Limb (tissue), 2 donors: ENCODE results near the gene KDM2B.

Experiments
- DNase-seq, 2 donors: peaks; one replicate each; pipeline ENCODE4 v3.0.0-alpha.2; 2016; ENCODE audit errors: extremely low spot score in 2 of 2

KDM2B gene

DNA sequence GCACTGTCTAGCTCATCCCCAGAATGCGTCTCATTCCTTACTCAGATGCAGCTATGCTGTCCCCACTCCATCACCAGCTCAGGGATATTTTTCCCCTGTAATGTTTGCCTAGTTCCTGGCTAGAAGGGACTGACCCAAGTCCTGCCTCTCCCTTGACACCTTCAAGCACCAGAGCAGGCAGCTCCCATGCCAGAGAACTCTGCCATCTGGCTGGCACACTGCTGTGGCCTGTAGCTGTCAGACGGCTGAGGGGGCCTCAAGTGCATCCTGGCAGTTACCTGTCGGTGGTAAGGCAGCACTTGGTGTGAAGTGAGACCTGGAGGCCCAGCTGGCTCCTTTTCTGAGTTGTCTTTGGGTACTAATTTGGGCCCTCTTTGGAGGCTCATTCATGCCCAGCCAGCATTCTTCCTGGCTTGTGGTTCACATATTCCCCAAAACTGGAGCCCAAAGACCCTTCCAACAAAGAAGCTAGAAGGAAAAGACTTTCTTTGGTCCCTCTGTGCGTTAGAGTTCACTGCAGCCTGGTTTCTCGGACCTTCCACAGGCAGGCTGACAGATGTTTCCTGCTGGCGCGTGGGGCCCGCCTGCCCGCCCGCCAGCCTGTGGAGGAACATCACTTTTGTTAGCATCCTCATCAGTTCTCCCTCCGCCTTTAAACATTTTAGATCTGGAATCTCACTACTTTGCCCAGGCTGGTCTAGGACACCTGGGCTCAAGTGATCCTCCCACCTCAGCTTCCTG, 147.9 kb downstream of the KDM2B start:
- no peak for DNase-seq

- DNase-seq, result no peak
These were observed 149.9 kb downstream of the KDM2B start for GRCh38 chr12:121430833-121431415.

DNA sequence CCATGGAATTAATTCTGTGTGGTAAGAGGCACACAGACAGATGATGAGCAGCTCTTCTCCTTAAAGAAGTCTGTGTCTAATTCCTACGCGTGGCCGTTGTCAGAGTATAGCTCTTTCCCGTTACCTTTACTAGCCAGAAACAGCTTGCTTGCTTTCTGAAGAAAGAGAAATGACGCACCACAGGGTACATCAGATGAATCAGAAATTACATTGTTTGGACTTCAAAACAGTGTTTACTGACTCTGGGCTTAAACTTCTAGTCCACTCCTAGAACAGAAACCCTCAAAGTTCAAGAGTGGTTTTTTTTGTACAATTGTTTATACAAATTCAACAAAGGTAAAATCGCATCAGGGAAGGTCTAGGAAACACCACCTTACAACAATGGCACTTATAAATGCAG, 151.9 kb downstream of the KDM2B start:
- no peak for DNase-seq

DNA sequence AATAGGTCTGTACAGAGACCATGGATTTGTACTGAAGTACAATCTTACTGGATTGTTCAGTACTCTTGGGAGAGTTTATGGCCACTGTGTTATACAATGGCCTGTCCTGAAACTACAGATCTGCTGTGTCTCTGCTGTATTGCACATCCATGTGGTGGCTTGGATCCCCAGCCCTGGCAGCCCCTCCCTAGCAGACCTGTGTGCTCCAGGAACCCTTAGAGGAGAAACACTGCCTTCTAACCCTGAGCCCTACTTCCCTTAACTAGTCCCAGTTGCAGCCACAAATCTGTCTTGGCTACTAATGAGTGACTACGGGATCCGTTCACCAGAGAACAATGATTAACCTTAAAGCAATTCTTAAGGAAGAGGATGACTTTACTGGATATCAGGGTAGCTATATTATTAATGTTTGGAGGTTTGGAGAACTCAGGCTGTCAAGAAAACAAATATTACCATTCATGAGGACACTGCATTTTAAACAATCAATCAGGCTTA, 153.2 kb downstream of the KDM2B start:
- no peak for DNase-seq

- DNase-seq, result no peak
These were observed 156.2 kb downstream of the KDM2B start for GRCh38 chr12:121424624-121424975.

- no peak for DNase-seq
These were observed 156.9 kb downstream of the KDM2B start for GRCh38 chr12:121423682-121424623.

DNA sequence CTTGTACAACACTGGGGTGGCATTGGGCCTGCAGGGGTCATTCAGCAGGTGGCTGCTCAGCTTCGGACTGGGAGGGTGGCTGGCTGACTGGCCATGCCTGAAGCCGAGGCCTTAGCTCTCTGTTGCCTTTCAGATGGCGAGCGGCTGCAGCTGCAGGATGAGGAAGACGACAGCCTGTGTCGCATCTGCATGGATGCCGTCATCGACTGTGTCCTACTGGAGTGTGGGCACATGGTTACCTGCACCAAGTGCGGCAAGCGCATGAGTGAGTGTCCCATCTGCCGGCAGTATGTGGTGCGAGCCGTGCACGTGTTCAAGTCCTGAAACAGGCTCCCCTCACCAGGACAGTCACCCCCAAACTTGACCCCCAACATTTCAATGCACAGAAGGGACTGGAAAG, 157.6 kb downstream of the KDM2B start:
- no peak for DNase-seq

GRCh38 chr12:121420109-121420508, 160.7 kb downstream of the KDM2B start:
- DNase-seq, result no peak

- DNase-seq, result no peak
These were observed 163.0 kb downstream of the KDM2B start for GRCh38 chr12:121417847-121418246.

GRCh38 chr12:121413917-121414316, 166.9 kb downstream of the KDM2B start:
- DNase-seq, result no peak

DNA sequence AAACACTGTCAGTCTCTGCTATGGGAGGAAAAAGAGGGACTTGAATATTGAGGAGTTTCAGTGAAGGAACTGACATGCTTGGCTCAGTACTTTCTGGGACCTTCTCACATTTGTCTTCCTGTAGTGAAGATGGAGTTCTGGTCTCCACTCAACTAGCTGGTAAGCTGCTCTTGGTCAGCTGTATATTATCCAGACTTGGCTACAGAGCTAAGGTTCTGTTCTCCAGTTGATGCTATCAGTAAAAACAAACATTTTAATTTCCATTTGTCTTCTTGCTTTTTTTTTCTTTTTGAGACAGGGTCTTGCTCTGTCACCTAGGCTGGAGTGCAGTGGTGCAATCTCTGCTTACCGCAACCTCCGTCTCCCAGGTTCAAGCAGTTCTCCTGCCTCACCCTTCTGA, 175.6 kb downstream of the KDM2B start:
- DNase-seq, result no peak

- DNase-seq, result peak in 1 of 2 donors; percentile 32
These were observed 176.1 kb downstream of the KDM2B start for GRCh38 chr12:121404734-121405133.

DNA sequence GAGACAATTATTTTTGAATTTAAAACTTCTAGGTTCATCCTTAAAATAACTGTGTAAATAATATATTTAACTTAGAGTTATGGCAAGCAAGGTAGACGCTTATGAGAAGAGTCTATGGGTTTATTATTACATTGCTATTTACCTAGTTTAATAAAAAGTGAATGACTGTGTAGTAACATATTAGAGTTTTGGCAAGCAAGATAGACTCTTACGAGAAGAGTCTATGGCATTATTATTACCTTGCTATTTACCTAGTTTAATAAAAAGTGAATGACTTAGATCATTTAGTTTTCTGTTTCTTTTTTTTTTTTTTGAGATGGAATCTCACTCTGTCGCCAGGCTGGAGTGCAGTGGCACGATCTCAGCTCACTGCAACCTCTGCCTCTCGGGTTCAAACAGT, 177.1 kb downstream of the KDM2B start:
- no peak for DNase-seq

DNA sequence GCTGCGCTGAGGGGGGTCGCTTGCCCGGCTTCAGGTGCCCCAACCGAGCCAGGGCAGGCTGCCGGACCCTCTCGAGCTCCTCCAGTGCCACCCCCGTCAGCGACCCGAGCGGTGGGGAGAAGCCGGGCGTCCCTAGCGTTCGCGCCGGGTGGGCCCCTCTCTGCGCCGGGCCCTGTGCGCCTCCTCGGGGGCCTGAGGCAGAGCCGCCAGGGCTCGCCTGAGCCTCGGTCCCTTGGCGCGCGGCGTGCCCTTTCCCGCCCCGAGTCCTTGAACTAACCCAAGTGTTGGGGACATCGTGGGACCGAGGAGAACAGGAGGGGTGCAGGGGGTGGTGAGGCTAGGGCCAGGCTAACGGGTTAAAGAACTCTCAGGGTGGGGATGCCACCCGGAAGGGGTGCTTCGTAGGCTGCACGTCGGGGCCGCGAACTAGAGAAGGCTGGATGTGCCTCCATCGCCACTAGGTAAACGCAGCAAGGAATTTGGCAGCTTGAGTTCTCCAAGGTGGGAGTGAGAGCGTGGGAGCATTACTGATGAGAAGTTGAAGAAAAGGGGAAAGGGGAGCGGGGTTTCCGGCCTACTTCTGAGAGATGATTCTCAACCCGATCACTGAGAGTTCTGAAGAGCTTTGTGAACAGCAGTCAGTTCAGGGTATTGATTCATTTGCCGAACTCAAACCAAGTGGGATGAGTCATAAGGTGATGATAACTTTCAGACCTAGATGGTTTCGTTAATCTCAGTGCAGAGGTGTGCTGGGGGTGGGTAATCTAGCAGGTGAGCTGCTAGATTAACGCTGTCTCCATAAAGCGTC, 180.3 kb downstream of the KDM2B start:
- DNase-seq, result no peak

DNA sequence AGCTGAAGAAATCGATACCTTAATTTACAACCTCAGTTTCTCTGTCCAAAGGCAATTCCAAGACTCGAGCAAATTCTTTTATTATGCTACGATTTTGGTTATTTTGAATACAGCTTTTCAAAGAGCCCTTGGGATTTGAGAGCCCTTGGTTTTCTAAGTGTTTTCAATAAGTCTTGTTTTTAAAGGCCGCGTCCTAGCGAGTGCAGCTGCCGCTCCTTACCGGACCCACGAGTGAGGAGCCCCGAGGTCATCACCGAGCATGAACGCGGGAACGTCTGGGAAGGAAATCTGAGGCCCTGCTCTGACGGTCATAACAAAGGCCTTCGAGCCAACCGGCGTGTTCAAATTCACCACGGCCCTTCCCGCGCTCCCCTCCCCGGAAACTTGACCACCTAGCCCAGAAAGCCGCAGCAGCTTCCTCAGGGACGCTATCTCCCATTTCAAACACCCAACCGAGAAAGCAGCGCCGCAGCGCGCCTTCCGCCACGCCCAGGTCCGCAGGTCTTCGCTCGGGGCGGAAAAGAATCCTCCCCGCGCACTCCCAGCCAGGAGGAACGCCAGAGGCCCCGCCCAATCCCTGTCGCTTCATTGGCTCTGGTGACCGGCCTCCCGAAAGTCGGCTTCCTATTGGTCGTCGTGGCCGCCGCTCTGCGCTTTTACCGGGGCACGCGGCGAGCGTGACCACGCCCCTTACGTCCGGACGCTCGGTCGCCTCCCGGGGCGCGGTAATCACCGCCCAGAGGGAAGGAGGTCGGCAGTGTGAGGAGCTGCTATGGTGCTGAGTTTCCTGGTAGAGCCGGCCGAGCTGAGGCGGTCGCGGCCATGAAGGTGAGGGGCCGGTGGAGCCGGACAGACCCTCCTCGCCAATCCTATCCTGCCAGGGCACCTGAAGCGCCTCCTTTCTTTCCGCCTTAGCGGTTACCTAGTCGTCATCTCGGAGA, 181.2 kb downstream of the KDM2B start, which contains the start of gene RNF34:
Gene RNF34 (plus strand): TSS at position 728 of the 941 bp plus-strand sequence. CDS start 95 bp downstream, at position 823.
- DNase-seq, result peak; percentile 98

- DNase-seq, result no peak
These were observed 182.5 kb downstream of the KDM2B start for GRCh38 chr12:121398355-121398754.

DNA sequence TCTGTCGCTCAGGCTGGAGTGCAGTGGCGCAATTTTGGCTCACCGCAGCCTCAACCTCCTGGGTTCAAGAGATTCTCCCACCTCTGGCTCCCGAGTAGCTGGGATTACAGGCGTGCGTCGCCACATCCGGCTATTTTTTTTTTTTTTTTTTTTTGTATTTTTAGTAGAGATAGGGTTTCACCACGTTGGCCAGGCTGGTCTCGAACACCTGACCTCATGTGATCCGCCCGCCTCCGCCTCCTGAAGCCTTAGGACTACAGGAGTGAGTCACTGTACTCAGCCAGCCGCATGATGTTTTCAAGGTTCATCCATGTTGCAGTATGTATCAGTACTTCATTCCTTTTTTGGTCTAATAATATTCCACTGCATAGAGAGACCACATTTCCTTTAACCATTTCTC, 183.3 kb downstream of the KDM2B start:
- DNase-seq, result no peak

GRCh38 chr12:121392325-121392716, 188.5 kb downstream of the KDM2B start:
- DNase-seq, result no peak

GRCh38 chr12:121391619-121392324, 189.1 kb downstream of the KDM2B start:
- peak in 1 of 2 donors; percentile 52 for DNase-seq
